ENCODE measurements around the gene TRABD2B.

The TRABD2B gene

GRCh38 chr1:47886141-47886540, 111.0 kb downstream of the TRABD2B start:
- no peaks in the 10 kb centered on the region for H3K9me3 ChIP-seq (ENCODE audit: control insufficient read depth, low read length)
- H4K91ac ChIP-seq (ENCODE audit: low read length): no peak overlapping the region
- WGBS: 94% methylated on average over 1 of the region's 7 CpGs
- no peak overlapping the region for H3K27ac ChIP-seq (ENCODE audit: low read length, poor library complexity, severe bottlenecking)
- H2BK120ac ChIP-seq (ENCODE audit: low read depth, low read length): no peak overlapping the region
- H2AK5ac ChIP-seq (ENCODE audit: low read length, severe bottlenecking): no peak overlapping the region
- H3K9ac ChIP-seq (ENCODE audit: low read length): no peak overlapping the region
- H2BK12ac ChIP-seq (ENCODE audit: low read length in 2 of 2): no peak overlapping the region
- DNase-seq: no peak
- H2AFZ ChIP-seq (ENCODE audit: low read depth, low read length): no peak overlapping the region
- no peak overlapping the region for H2BK15ac ChIP-seq (ENCODE audit: low read depth, poor library complexity, severe bottlenecking)
- no peak overlapping the region for H4K8ac ChIP-seq (ENCODE audit: low read length)
- H3K23ac ChIP-seq (ENCODE audit: low read length in 2 of 2): no peak overlapping the region
- H3K4me3 ChIP-seq (ENCODE audit: insufficient read depth in 1 of 2, low read depth in 1 of 2, low read length in 2 of 2): no peak overlapping the region
- H3K79me1 ChIP-seq (replicated peaks; ENCODE audit: low read length, poor library complexity, severe bottlenecking): no peaks in the 10 kb centered on the region
- H3K4me1 ChIP-seq (ENCODE audit: control insufficient read depth, insufficient read depth, low read depth, low read length): peaks cover 1% of the 10 kb centered on the region
- no peak overlapping the region for H3K4ac ChIP-seq (ENCODE audit: low read depth in 1 of 2, low read length in 2 of 2)
- H3K14ac ChIP-seq (ENCODE audit: low read length in 2 of 2): no peak overlapping the region
- no peaks in the 10 kb centered on the region for H3K36me3 ChIP-seq (ENCODE audit: control insufficient read depth in 1 of 2, insufficient read depth in 2 of 2, low read depth in 1 of 2, low read length in 2 of 2)
- H3K4me2 ChIP-seq (ENCODE audit: low read length, poor library complexity, severe bottlenecking): no peak overlapping the region
- no peak overlapping the region for H2BK5ac ChIP-seq (ENCODE audit: low read depth, low read length, poor library complexity, severe bottlenecking)
- H3K27me3 ChIP-seq (ENCODE audit: control insufficient read depth in 1 of 2, insufficient read depth in 1 of 2, low read length in 2 of 2): peaks cover 5 to 18% of the 10 kb centered on the region in 2 experiments
- no peak overlapping the region for H3K18ac ChIP-seq (ENCODE audit: low read depth in 1 of 2, low read length in 2 of 2)

DNA sequence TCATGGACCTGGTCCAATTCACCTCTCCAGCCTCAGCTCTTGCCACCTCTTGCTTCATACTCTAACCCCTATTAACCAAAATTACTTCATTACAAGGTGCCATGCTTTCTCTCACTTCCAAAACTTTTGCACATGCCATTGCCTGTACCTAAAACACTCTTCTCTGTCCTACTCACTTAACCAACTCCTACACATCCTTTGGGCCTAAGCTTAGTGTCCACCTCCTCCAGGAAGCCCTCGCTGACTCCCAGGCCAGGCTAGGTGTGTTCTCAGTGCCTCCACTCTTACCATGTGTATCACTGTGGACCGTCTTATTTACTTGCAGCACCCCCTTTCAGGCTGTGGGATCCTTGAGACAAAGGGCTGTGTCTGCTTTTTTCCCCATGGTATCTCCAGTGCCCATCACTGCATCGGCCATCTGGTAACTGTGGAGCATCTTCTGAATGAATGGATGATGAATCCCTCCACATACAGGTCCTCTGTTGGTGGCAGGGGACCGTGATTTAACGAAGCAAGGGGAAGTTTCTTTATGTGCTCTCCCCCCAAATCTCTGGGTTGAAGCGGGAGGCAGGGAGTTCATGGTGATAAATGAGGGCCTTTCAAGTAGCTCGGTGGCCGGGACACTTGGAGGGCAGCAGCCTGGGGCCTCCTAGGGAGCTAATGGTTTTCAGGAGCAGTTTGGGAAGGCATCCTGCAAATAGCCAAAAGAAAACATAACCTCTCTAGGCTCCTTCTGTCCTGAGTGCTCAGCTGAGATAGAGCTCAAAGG, 111.9 kb downstream of the TRABD2B start:
- Histone ChIP-seq H3K4me3 (ENCODE audit: insufficient read depth in 1 of 2, low read depth in 1 of 2, low read length in 2 of 2) (no peak overlapping the region), H2AFZ (ENCODE audit: low read depth, low read length) (no peak overlapping the region), H3K18ac (ENCODE audit: low read depth in 1 of 2, low read length in 2 of 2) (no peak overlapping the region), H4K91ac (ENCODE audit: low read length) (no peak overlapping the region), H4K8ac (ENCODE audit: low read length) (no peak overlapping the region), H2BK120ac (ENCODE audit: low read depth, low read length) (no peak overlapping the region), H2BK15ac (ENCODE audit: low read depth, poor library complexity, severe bottlenecking) (no peak overlapping the region), H2BK5ac (ENCODE audit: low read depth, low read length, poor library complexity, severe bottlenecking) (no peak overlapping the region), H2AK5ac (ENCODE audit: low read length, severe bottlenecking) (no peak overlapping the region), H3K9ac (ENCODE audit: low read length) (no peak overlapping the region), H3K4me2 (ENCODE audit: low read length, poor library complexity, severe bottlenecking) (no peak overlapping the region), H3K14ac (ENCODE audit: low read length in 2 of 2) (no peak overlapping the region), H3K79me1 (replicated peaks; ENCODE audit: low read length, poor library complexity, severe bottlenecking) (no peaks in the 10 kb centered on the region), H3K36me3 (ENCODE audit: control insufficient read depth in 1 of 2, insufficient read depth in 2 of 2, low read depth in 1 of 2, low read length in 2 of 2) (no peaks in the 10 kb centered on the region), H3K4ac (ENCODE audit: low read depth in 1 of 2, low read length in 2 of 2) (no peak overlapping the region), H3K23ac (ENCODE audit: low read length in 2 of 2) (no peak overlapping the region), H2BK12ac (ENCODE audit: low read length in 2 of 2) (no peak overlapping the region), H3K4me1 (ENCODE audit: control insufficient read depth, insufficient read depth, low read depth, low read length) (peaks cover 1% of the 10 kb centered on the region), H3K9me3 (ENCODE audit: control insufficient read depth, low read length) (no peaks in the 10 kb centered on the region), H3K27me3 (ENCODE audit: control insufficient read depth in 1 of 2, insufficient read depth in 1 of 2, low read length in 2 of 2) (peaks cover 5 to 18% of the 10 kb centered on the region in 2 experiments), H3K27ac (ENCODE audit: low read length, poor library complexity, severe bottlenecking) (no peak overlapping the region)
- 82% methylated on average over 8 of the region's 8 CpGs for WGBS
- DNase-seq: no peak

DNA sequence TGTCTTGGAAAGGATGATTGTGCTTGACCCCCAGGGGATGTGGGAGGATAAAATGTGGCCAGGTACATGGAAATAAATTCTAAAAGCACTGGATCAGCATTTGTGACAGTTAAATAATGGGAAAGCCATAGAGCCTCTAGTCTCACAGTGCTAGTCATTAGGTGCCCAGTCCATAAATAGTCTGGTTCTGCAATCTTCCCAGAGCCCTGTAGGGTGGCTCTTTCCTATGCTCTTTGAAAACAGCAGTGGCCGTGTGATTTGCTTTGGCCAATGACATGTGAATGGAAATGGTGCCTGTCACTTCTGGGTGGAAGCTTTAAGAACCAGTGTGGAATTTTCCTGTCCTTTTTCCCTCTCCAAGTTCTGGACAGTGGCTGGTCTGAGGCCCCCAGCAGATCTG, 113.2 kb downstream of the TRABD2B start:
- H2BK15ac ChIP-seq (ENCODE audit: low read depth, poor library complexity, severe bottlenecking): no peak overlapping the region
- no peak overlapping the region for H2AFZ ChIP-seq (ENCODE audit: low read depth, low read length)
- no peak overlapping the region for H4K91ac ChIP-seq (ENCODE audit: low read length)
- H2BK5ac ChIP-seq (ENCODE audit: low read depth, low read length, poor library complexity, severe bottlenecking): no peak overlapping the region
- H2BK12ac ChIP-seq (ENCODE audit: low read length in 2 of 2): no peak overlapping the region
- no peak overlapping the region for H3K14ac ChIP-seq (ENCODE audit: low read length in 2 of 2)
- H2AK5ac ChIP-seq (ENCODE audit: low read length, severe bottlenecking): no peak overlapping the region
- no peak overlapping the region for H3K9ac ChIP-seq (ENCODE audit: low read length)
- no peak overlapping the region for H3K4ac ChIP-seq (ENCODE audit: low read depth in 1 of 2, low read length in 2 of 2)
- peaks cover 5 to 18% of the 10 kb centered on the region in 2 experiments for H3K27me3 ChIP-seq (ENCODE audit: control insufficient read depth in 1 of 2, insufficient read depth in 1 of 2, low read length in 2 of 2)
- H3K79me1 ChIP-seq (replicated peaks; ENCODE audit: low read length, poor library complexity, severe bottlenecking): no peaks in the 10 kb centered on the region
- H2BK120ac ChIP-seq (ENCODE audit: low read depth, low read length): no peak overlapping the region
- H3K4me3 ChIP-seq (ENCODE audit: insufficient read depth in 1 of 2, low read depth in 1 of 2, low read length in 2 of 2): no peak overlapping the region
- 78% methylated on average over 1 of the region's 1 CpG for WGBS
- H3K4me1 ChIP-seq (ENCODE audit: control insufficient read depth, insufficient read depth, low read depth, low read length): peaks cover 1% of the 10 kb centered on the region
- no peak overlapping the region for H3K27ac ChIP-seq (ENCODE audit: low read length, poor library complexity, severe bottlenecking)
- no peak overlapping the region for H3K4me2 ChIP-seq (ENCODE audit: low read length, poor library complexity, severe bottlenecking)
- H3K18ac ChIP-seq (ENCODE audit: low read depth in 1 of 2, low read length in 2 of 2): no peak overlapping the region
- H4K8ac ChIP-seq (ENCODE audit: low read length): no peak overlapping the region
- H3K23ac ChIP-seq (ENCODE audit: low read length in 2 of 2): no peak overlapping the region
- no peaks in the 10 kb centered on the region for H3K36me3 ChIP-seq (ENCODE audit: control insufficient read depth in 1 of 2, insufficient read depth in 2 of 2, low read depth in 1 of 2, low read length in 2 of 2)
- H3K9me3 ChIP-seq (ENCODE audit: control insufficient read depth, low read length): no peaks in the 10 kb centered on the region
- no peak for DNase-seq

- Histone ChIP-seq H2BK12ac (ENCODE audit: low read length in 2 of 2) (no peak overlapping the region), H2AFZ (ENCODE audit: low read depth, low read length) (no peak overlapping the region), H3K4me1 (ENCODE audit: control insufficient read depth, insufficient read depth, low read depth, low read length) (peaks cover 1% of the 10 kb centered on the region), H2BK5ac (ENCODE audit: low read depth, low read length, poor library complexity, severe bottlenecking) (no peak overlapping the region), H2BK15ac (ENCODE audit: low read depth, poor library complexity, severe bottlenecking) (no peak overlapping the region), H3K18ac (ENCODE audit: low read depth in 1 of 2, low read length in 2 of 2) (no peak overlapping the region), H3K4ac (ENCODE audit: low read depth in 1 of 2, low read length in 2 of 2) (no peak overlapping the region), H3K23ac (ENCODE audit: low read length in 2 of 2) (no peak overlapping the region), H3K36me3 (ENCODE audit: control insufficient read depth in 1 of 2, insufficient read depth in 2 of 2, low read depth in 1 of 2, low read length in 2 of 2) (no peaks in the 10 kb centered on the region), H3K79me1 (replicated peaks; ENCODE audit: low read length, poor library complexity, severe bottlenecking) (no peaks in the 10 kb centered on the region), H3K4me3 (ENCODE audit: insufficient read depth in 1 of 2, low read depth in 1 of 2, low read length in 2 of 2) (no peak overlapping the region), H3K27ac (ENCODE audit: low read length, poor library complexity, severe bottlenecking) (no peak overlapping the region), H4K91ac (ENCODE audit: low read length) (no peak overlapping the region), H2BK120ac (ENCODE audit: low read depth, low read length) (no peak overlapping the region), H3K27me3 (ENCODE audit: control insufficient read depth in 1 of 2, insufficient read depth in 1 of 2, low read length in 2 of 2) (peaks cover 0 to 3% of the 10 kb centered on the region in 2 experiments), H3K14ac (ENCODE audit: low read length in 2 of 2) (peak overlapping the region in 1 of 2 experiments; percentile 12), H3K4me2 (ENCODE audit: low read length, poor library complexity, severe bottlenecking) (no peak overlapping the region), H3K9ac (ENCODE audit: low read length) (no peak overlapping the region), H2AK5ac (ENCODE audit: low read length, severe bottlenecking) (no peak overlapping the region), H4K8ac (ENCODE audit: low read length) (peak overlapping the region; percentile 12), H3K9me3 (ENCODE audit: control insufficient read depth, low read length) (no peaks in the 10 kb centered on the region)
- WGBS: 69% methylated on average over 17 of the region's 17 CpGs
- DNase-seq: peak; percentile 38
Measured at GRCh38 chr1:47881505-47882442, 115.4 kb downstream of the TRABD2B start.
